ENCODE data around the gene NOP14. TPM values are rescaled to one million over a fixed set of nuclear protein-coding genes. Genes with fewer than 3 reads are reported as not detected.
A peak's percentile ranks its signal among the peaks of the same experiment; 100 is the strongest.
"Not testable (repeated sequence)": the region's sequence is repeated elsewhere in the genome, so short reads cannot be mapped to it uniquely, and the experiment has no call there.

NOP14 gene
- polyA plus RNA-seq, 1 donor, result 31.1 TPM

DNA sequence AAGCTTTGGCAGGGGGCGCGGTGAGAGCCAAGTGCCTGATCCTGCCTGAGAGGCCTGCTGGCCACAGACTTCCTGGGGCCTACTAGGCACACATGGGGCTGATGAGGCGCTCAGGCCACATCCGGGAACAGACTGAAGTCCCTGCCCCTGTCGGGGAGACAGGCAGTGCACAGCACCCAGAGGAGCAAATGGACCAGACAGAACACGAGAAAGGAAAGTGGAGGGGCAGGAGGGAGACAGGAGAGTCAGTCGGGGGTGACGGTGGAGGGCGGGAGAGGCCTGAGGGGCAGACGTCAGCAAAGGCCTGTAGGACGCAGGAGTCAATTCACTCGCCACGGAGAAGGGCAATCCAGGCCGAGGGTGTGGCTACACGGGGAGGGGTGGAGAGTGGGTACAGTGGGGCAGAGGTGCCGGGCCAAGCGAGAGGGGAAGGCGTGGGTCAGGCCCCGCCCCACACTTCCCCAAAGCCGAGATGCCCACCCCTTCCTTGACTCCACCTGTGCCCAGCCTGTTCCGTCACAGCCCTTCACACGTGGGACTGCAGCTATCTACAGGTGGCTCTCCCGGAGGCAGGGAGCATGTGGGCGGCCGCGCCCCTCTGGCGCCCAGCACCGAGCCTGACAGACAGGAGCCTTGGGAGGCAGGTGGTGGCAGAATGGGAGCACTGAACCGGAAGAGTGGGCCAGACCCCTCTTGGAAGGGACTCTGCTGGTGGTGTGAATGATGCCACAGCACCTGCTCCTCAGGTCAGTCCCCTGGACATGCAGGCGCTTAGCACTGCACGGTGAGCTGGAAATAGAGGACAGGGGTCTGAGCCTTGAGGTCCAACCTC lies 20.5 kb downstream of the NOP14 start:
- no peak for DNase-seq

DNA sequence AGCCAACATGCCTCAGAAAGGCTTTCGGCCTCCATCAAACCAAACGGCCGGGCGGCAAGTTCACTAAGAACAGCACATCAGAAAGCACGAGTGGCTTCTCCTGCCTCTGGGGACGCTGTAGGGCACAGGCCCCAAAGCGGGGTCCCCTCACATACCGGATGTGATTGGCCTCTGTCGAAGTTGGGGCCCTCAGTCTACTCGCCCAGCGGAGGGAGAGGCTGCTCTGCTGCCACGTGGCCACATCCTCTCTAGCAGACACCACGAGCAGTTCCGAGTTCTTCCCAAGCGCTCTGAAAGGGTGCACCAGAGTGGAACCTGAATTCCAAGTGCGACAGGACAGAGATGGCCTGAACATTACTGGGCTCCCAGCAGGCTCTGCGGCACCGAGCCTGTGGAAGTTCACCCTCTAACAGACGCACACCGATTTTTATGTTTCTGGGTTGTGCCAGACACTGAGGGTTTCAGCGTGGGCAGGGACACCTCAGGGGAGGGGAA lies 21.1 kb downstream of the NOP14 start:
- no peak for DNase-seq

DNA sequence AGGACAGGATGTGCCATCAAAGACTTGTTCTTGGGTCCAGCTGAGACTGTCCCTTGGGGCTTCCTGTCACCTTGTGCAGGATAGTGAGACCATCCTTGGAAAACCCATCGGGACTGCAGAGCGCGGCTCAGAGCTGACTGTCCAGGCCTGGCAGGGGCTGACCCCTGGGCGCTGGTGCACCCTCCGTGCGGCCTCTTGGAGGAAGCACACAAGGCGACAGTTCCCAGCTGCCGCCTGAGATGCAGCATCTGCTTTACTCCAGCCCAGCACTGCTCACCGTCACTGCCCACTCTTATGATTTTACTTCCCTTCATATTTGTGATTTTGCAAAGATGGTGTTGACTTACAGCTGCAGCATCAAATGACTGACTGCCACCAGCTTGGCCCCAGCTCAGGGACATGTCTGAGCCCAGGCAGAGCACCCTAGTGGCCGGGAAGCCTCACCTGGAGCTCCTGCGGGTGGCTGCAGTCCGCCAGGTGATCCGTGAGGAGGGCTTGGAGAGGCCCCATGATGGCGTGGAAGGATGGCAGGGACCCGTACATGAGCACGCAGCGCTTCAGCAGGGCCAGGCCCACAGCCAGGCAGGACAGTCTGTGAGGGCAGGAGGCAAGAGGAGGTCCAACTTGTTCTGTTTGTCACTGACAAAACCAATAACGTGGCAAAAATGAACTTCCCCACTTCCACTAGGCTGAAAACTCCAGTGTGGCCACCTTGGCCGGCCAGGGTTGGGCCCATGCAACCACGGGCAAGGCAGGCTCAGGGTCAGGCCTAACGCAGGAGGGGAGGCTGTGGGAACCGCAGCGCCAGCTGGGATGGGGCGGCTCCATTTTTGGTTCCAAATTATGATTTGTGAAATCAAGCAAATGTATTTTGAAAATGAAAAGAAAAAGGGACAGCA lies 21.8 kb downstream of the NOP14 start:
- no peak for DNase-seq

DNA sequence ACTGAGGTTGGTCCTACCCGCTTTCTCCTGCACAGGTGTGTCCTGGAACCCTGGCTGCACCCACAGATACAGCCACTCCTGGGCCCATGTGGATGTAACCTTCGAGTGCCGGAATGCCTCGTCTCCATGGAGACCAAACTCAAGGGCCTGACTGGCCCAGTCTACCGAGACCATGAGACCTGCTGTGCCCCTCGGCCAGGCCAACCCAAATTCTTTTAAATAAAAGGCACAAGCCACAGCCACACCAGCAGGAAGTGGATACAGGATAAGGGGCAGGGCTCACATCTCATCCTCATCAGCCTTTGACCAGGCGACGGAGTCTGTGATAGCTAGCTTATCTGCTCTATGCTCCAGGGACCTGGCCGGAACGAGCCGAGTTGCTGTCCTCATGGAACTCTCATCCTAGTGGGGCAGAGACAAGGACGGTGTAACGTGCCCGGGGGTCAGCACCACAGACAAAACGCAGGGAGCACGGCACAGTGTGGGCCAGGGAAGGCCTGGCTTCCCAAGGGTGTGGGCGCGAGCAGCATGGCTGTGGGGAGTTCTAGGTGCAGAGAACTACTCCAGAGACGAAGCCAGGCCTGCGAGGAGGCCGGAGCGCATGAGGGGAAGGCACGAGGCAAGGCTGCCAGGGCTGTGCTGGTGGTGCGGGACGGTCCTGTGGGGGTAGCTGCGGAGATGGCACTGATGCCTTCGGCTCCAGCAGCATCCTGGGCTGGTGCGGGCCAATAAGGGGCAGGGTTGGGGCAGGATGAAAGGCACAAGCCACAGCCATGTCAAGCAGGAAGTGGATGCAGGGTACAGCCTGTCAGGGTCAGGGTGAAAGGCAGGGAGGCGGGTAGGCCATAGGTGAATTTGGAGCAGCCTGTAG lies 22.7 kb downstream of the NOP14 start:
- no peak for DNase-seq

DNA sequence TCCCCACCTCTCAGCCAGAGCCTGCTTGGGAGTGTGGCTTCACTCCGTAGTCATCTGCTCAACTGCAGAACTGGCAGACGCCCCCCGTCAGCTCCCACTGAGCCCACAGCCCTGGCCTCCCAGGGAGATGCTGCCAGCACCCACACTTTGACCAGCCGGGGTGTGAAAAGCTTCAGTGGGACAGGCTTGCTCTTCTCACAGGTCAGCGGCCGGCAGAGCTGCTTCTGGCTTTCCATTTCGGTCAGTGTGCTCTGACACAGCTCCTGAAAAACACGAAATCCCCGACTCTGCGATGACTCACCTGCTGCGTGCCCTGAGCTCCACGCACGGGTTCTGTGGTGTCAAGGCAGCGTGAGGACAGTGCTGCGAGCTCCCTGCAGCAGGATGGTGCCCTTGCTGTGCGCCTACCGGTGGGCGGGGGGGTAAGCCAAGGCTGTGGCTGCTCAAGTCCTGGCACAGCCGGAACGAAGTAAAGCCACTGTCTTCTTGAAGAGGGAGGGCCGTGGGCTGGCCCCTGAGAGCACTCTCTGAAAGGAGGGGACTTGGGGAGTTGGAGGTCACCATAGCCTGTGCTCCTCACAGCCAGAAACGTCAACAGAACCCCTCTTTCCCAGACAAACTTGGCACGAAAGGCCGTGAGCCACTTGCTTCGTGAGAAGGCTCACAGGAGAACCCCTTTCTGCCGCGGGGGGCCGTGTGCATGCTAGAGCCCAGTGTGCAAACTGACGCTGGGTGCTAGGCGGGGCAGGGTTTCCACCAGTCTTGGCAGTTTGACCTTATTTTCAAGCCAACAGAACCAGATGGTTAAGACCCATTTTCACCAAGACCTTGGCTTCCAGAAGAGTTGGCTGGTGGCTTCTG lies 23.6 kb downstream of the NOP14 start:
- DNase-seq, result no peak

DNA sequence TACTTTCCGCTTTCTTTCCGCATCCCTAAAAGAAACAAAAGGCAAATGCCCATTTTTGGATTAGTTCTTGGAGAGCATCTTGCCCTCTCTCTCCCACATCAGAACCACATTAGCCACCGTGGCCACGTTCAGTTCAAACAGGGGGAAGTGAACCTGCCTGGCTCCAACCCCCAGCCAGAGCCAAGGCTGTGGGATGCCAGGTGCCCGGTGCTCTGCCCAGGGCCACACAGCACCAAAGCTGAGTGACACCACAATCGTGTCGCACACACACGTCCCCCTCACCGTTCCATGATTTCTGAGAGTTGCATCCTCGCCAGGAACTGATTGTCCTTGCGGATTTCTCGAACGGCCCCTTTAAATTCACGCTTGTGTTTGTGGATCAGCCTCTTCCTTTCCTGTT lies 24.3 kb downstream of the NOP14 start:
- DNase-seq, result no peak

DNA sequence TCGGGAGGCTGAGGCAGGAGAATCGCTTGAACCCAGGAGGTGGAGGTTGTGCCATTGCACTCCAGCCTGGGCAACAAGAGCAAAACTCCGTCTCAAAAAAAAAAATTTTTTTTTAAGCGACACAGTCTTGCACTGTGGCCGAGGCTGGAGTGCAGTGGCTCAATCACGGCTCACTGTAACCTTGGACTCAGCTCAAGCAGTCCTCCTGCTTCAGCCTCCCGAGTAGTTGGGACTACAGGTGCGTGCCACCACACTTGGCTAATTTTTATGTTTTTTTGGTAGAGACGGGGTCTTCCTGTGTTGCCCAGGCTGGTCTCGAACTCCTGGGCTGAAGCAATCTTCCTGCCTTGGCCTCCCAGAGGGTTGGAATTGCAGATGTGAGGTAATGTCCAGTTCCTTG lies 24.8 kb downstream of the NOP14 start:
- DNase-seq, result not testable (repeated sequence)

DNA sequence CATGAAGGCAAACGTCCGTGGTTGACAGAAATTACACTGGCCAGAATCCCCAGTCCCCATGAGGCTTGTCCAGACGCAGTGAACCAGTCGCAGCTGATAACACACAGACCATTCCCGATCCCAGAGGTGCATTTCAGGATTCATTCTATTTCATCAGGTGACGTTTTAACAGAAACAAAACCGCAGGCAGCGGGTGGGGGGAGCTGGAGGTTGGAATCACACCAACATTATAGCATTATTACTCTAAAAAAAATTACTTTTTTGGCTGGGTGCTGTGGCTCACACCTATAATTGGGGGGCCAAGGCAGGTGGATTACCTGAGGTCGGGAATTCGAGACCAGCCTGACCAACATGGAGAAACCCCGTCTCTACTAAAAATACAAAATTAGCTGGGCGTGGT lies 25.2 kb downstream of the NOP14 start:
- DNase-seq, result no peak

DNA sequence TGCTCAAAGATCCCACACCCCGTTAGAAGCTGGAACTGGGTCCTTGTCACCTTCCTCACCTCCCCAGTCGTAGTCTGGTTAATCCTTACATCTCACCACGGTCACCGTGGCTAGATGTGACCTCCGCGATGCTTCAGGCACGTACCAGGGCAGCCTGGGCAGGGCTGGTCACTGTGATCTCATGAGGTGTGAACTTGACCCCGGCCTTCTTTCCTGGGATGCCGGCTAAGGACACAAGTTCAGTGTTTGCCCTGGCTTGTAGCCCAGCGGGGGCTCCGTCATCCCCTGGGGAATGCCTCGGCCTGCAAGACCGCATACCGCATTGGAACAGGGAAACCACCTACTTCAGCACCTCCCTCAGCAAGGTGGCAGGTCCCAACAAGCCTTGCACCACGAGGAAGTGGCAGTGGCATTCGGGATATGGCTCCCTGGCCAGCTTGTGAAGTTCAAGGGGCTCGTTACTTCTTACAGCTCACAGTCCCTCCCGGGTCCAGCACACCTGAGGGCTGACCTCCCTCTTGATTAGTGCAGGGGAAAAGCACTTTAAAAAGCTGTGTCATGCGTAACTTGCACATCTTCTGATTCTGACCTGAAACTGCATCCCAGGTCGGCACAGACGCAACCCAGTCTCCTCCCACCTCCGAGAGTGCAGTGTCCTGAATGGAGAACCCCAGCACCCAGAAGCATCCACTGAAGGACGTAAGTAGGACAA lies 25.9 kb downstream of the NOP14 start:
- no peak for DNase-seq

DNA sequence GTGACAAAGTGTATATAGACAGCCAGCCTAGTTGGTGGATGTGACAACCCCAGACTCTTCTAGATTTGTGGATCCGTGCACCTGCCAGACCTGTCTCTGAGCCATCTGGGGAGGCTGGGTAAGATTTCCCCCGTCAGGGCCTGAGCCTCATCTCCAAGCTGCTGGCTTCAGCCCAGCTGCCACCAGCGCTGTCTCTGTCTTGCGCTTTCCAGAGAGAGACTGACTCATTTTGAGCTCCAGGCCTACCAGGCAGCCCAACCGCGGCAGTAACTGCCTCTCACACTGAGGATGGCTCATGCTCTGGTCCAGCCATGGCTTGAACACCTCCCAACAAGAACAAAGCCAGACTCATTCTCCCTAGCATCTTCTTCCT lies 26.4 kb downstream of the NOP14 start:
- no peak for DNase-seq

DNA sequence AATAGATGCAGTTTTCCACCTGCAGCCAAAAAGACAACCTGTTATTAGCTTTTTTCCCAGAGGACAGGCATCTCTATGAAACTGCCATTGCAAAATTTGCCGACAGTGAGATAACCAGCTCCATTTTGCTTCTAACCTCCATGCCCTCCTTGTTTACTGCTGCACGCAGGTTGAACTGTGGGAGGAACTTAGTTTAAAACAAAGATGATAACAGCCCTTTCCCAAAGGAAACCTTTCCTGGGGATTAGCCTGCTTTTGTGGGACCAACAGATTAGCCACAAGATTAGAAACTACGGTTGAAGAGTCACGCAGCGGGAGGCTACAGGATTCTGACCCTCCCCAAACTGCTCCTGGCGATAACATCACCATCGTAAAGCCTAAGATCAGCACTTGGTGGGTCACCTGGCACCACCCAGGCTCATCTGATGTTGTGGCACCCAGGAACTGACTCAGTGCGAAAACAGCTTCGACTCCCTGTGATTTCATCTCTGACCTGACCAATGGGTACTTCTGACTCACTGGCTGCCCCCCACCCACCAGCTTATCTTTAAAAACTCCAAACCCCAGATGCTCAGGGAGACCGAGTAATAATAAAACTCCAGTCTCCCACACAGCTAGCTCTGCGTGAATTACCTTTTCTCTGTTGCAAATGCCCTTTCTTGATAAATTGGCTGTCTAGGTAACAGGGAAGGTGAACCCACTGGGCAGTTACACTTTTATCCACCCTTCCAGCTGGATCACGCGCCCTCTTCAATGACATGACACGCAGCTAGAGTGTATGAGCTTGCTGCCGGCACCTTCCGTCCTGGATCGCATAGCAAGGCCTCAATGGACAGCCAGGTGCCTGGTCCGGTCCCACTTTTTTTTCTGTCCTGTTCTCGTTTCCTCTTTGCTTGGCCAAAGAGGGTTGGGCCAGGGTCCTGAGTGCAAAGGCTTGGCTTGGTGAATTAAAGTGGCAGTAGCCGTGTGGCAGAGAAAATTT lies 27.2 kb downstream of the NOP14 start:
- DNase-seq, result no peak

DNA sequence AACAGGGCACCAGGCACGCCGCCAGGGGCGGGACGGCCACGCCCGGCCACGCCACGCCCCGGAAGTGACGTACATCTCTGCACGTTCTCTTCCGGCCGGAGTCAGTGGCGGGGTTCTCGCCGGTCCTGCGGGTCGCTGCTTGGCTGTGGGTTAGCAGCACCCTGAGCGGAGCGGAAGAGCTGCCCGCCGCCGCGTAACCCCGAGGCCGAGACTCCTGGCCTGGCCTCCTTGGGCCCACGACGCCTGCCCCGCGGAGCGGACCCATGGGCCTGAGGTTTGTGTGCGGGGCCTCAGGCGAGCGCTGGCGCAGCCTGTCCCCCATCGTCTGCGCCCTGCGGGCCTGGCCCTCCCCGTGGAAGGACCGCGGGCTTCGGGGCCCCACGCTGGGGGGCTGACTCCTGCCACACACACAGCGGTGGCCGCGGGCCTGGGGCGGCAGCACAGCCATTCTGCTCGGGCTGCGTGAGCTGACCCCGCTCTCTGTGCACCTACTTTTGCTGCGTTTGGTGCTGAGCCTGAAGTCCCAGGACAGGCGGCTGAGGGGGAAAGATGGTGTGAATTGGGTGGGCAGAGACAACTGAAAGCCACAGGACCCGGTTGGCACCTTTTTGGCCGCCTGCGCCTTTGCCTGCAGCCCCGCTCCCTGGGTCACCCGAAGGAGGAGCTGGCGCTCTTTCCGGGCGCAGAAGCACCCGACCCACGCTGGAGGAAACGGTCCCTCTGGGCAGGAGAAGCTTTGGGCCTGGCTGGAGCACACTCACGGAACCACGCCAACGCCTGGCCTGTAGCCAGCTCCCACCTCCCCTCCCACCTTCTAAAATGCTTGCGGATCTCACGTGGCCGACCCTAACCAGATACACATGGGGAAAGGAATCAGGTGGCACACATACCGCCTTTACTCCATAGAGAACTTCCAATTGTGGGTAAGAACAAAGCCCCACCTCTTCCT lies 28.1 kb downstream of the NOP14 start:
- peak; percentile 89 for DNase-seq

DNA sequence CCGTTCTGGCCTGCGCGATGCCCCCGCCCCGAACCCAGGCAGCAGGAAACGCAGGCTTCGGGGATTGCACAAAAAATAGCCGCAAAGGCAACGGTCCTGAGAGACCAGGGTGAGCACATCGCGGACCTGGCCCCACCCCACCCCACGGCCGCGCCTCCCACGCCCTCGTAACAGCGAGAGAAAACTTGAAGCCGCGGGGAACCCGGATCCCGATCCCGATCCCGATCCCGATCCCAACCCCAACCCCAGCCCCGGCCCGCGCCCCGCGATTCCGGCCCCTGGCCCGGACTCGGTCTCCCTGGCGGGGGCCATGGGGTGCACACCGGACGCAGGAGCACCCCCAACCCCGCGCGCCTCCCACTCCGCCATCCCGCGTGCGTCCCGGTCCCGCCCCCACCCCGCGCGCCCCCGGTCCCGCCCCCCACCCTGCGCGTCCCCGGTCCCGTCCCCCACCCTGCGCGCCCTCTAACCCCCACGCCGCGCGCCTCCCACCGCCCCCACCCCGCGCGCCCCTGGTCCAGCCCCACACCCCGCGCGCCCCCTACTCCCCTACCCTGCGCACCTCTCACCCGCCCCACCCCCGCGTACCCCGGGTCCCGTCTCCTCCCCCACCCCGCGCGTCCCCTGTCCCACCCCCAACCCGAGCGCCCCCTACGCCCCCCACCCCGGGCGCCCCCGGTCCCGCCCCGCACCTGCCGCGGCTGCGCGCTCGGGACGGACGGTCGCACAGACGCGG lies 29.0 kb downstream of the NOP14 start:
- DNase-seq, result no peak

DNA sequence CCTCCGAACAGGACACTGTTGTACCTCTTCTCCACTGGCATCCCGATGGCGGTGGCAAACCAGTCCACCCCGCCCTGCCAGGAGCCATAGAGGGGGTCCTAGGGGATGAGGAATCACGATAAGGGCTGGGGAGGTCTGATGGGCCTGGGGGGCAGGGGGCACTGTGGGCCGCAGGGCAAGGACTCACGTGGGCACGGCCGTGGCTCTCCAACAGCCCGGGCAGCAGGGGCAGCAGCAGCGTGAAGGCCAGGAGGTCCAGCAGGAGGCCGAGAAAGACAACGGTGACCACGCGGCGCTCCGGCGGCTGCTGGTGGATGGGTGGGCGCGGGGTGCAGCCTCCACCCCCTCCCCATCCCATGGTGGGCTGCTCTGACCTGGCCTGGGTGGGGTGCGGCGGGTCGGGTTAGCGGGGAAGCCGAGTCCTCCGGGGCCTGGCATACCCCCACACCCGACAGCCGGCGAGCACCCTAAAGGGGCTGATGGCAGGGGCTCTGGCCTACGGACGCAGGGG lies 29.6 kb downstream of the NOP14 start:
- DNase-seq, result no peak

DNA sequence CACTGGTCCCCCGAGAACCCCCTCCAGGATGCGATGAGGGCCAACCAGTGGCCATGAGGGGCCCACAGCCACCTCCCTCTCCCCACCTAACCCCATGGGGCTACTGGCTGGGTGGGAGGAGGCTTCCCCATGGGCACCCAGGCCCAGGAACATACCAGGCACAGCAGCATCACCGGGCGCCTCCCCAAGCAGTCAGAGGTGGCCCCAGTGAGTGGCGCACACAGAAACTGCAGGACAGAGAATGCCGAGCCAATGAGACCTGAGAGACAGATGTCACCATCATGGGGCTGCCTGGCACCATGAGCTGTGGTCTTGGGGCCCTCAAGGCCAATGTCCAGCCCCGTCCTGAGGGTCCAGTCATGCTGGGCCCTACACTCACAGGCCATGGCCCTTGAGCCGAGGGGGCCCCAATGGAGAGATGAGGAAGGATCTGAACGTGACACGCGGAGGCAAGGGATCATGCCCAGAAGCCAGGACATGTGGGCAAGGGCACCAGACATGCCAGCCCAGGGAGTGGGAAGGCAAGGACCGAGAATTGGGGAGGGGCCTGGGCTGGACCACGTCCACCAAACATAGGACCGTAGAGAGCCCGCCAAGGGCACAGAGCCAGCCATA lies 30.1 kb downstream of the NOP14 start:
- DNase-seq, result no peak

DNA sequence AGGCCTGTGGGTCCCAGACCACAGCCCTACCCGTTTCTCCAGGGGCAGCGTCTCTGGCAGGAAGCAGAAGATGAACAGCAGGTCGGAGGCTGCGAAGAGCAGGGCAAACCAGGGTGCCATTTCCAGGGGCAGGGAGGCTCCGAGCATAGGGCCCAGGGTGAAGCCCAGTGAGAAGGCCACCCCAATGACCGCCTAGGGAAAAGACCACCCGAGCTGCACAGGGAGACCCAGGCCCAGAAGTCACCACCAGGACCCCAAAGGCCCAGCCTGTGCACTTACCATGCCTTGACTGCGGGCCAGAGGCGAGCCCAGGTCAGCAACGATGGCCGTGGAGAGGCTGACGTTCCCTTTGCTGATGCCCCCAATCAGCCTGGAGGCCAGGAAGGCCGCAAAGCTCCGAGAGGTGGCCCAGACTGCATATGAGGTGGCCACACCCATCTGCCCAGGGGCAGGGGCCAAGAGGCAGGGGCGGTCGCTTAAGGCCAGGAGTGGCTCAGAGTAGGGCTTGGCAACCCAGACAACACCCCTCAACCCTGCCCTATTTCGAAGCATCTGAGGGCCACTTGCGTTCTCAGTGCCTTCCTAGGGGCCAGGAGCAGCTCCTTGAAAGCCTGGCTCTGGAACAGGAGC lies 30.8 kb downstream of the NOP14 start:
- DNase-seq, result no peak
